HepG2 (cell line): ENCODE results near the gene TMEM240. TPM values are rescaled to one million over a fixed set of nuclear protein-coding genes. Genes with fewer than 3 reads are reported as not detected.

Source experiments
- ARNTL ChIP-seq: sonication (generic); formaldehyde crosslinking; IDR thresholded peaks from 2 replicates; pipeline ENCODE4 v1.4.0; 2020; ENCODE audit warnings: mild to moderate bottlenecking, missing genetic modification reagents
- ATF1 ChIP-seq: IDR thresholded peaks from 2 replicates; pipeline ENCODE4 v1.6.1; 2016; ENCODE audit warnings: mild to moderate bottlenecking, control low read depth
- CCDC6 ChIP-seq: sonication (generic); formaldehyde crosslinking; IDR thresholded peaks from 2 replicates; pipeline ENCODE4 v1.8.1; 2022; ENCODE audit warnings: mild to moderate bottlenecking, missing genetic modification reagents, moderate library complexity
- HNRNPH1 ChIP-seq: fragments of 200-400 bp; formaldehyde crosslinking; optimal IDR thresholded peaks from 2 replicates; pipeline ENCODE3; 2017; ENCODE audit warnings: mild to moderate bottlenecking, low read depth, low read length
- MED13 ChIP-seq: sonication (generic); formaldehyde crosslinking; IDR thresholded peaks from 2 replicates; pipeline ENCODE4 v1.5.0; 2020; ENCODE audit warnings: missing genetic modification reagents
- RFXAP ChIP-seq: sonication (generic); formaldehyde crosslinking; IDR thresholded peaks from 2 replicates; pipeline ENCODE4 v1.4.0; 2020; ENCODE audit warnings: missing genetic modification reagents, borderline replicate concordance
- SCMH1 ChIP-seq: sonication (generic); formaldehyde crosslinking; IDR thresholded peaks from 2 replicates; pipeline ENCODE4 v1.9.0; 2021; ENCODE audit warnings: missing genetic modification reagents, mild to moderate bottlenecking, borderline replicate concordance
- SNAPC2 ChIP-seq: sonication (generic); formaldehyde crosslinking; IDR thresholded peaks from 2 replicates; pipeline ENCODE4 v1.8.1; 2022; ENCODE audit warnings: mild to moderate bottlenecking, missing genetic modification reagents
- SUZ12 ChIP-seq: fragments of 150-350 bp; IDR thresholded peaks from 2 replicates; pipeline ENCODE4 v1.6.1; 2014; ENCODE audit warnings: low read depth, low read length
- TOPORS ChIP-seq: sonication (generic); formaldehyde crosslinking; IDR thresholded peaks from 2 replicates; pipeline ENCODE4 v1.8.0; 2023; ENCODE audit warnings: mild to moderate bottlenecking, missing genetic modification reagents
- ZC3H4 ChIP-seq: sonication (generic); formaldehyde crosslinking; IDR thresholded peaks from 2 replicates; pipeline ENCODE4 v1.4.0; 2020; ENCODE audit warnings: missing genetic modification reagents, borderline replicate concordance
- ZFP91 ChIP-seq: sonication (generic); formaldehyde crosslinking; IDR thresholded peaks from 2 replicates; pipeline ENCODE4 v1.9.0; 2022; ENCODE audit warnings: missing genetic modification reagents, mild to moderate bottlenecking, borderline replicate concordance
- ZMYM2 ChIP-seq: sonication (generic); formaldehyde crosslinking; IDR thresholded peaks from 2 replicates; pipeline ENCODE4 v1.8.0; 2022; ENCODE audit warnings: mild to moderate bottlenecking, missing genetic modification reagents
- ZNF24 ChIP-seq: fragments of 450-650 bp; IDR thresholded peaks from 2 replicates; pipeline ENCODE4 v1.6.1; 2017; ENCODE audit warnings: antibody characterized with exemption, mild to moderate bottlenecking
- ZNF256 ChIP-seq: sonication (generic); formaldehyde crosslinking; conservative IDR thresholded peaks from 2 replicates; pipeline ENCODE4 v1.4.0; 2020; ENCODE audit warnings: missing genetic modification reagents
- ZNF44 ChIP-seq: sonication (generic); formaldehyde crosslinking; IDR thresholded peaks from 2 replicates; pipeline ENCODE4 v1.5.1; 2020; ENCODE audit warnings: mild to moderate bottlenecking, missing genetic modification reagents
- ZNF549 ChIP-seq: sonication (generic); formaldehyde crosslinking; IDR thresholded peaks from 2 replicates; pipeline ENCODE4 v1.5.0; 2020; ENCODE audit warnings: missing genetic modification reagents
- ZNF660 ChIP-seq: sonication (generic); formaldehyde crosslinking; IDR thresholded peaks from 2 replicates; pipeline ENCODE4 v1.5.1; 2020; ENCODE audit warnings: mild to moderate bottlenecking, low read depth, missing genetic modification reagents, borderline replicate concordance
- ZNF75D ChIP-seq: sonication (generic); formaldehyde crosslinking; IDR thresholded peaks from 2 replicates; pipeline ENCODE4 v1.8.1; 2023; ENCODE audit warnings: missing genetic modification reagents, mild to moderate bottlenecking, borderline replicate concordance
- ZNF775 ChIP-seq: sonication (generic); formaldehyde crosslinking; IDR thresholded peaks from 2 replicates; pipeline ENCODE4 v1.4.0; 2020; ENCODE audit warnings: missing genetic modification reagents, mild to moderate bottlenecking, moderate library complexity, borderline replicate concordance
- ZNF781 ChIP-seq: sonication (generic); formaldehyde crosslinking; IDR thresholded peaks from 2 replicates; pipeline ENCODE4 v1.5.1; 2020; ENCODE audit warnings: borderline replicate concordance, mild to moderate bottlenecking, missing genetic modification reagents; ENCODE audit errors: not compliant biosample characterization
- ZNF782 ChIP-seq: sonication (generic); formaldehyde crosslinking; IDR thresholded peaks from 2 replicates; pipeline ENCODE4 v1.4.0; 2020; ENCODE audit warnings: missing genetic modification reagents, mild to moderate bottlenecking, borderline replicate concordance
- polyA plus RNA-seq, 8 experiments: library from polyadenylated mRNA; depleted of rRNA in 3 of 8; stranded (reverse) in 7 of 8; unstranded in 1 of 8; fragments of >200 nt; fragmentation: Illumina TruSeq in 4 of 8; extraction: Trizol in 4 of 8; gene quantifications; 2 replicates each; pipeline versions ENCODE4 v1.2.1 to v1.2.3, GENCODE V29; 2011 to 2016; ENCODE audit warnings: low read depth in 4 of 8, missing spikeins in 1 of 8, mixed read lengths in 1 of 8; ENCODE audit not compliant: insufficient read depth in 1 of 8
- total RNA-seq, 5 experiments: library from RNA; depleted of rRNA; stranded (reverse); fragments of >200 nt; fragmentation: Illumina TruSeq; extraction: Trizol; gene quantifications; 2 replicates each; pipeline ENCODE4 v1.2.3, GENCODE V29; 2016; ENCODE audit warnings: low read depth in 1 of 5
- TF ChIP-seq, protein P1 (sequence below): sonication (generic); formaldehyde crosslinking; IDR thresholded peaks from 2 replicates; pipeline ENCODE4 v1.8.1; 2023; ENCODE audit warnings: missing genetic modification reagents, inconsistent platforms, borderline replicate concordance
- TF ChIP-seq, protein P2 (sequence below): sonication (generic); formaldehyde crosslinking; IDR thresholded peaks from 2 replicates; pipeline ENCODE4 v1.5.0; 2020; ENCODE audit warnings: missing genetic modification reagents
- TF ChIP-seq, protein P3 (sequence below): sonication (generic); formaldehyde crosslinking; IDR thresholded peaks from 2 replicates; pipeline ENCODE4 v1.4.0; 2020; ENCODE audit warnings: missing genetic modification reagents

TMEM240 gene
- total and polyA plus RNA-seq, 2 of the 13 experiments (the other 11 are each of a cell fraction or from before 2014, with no cell fraction given) = 0.17 TPM; not detected in 1

- TF ChIP-seq ZFP91 (CRISPR knock-in tag) (peak; percentile 21; the same call in 1 of the 2 replicates), ZNF660 (no peak), ZNF24 (no peak), ZNF549 (CRISPR knock-in tag) (no peak), ATF1 (CRISPR knock-in tag) (no peak), ARNTL (0 out of 2 replicates have a peak, but pooled peaks have one; percentile 28), ZNF775 (CRISPR knock-in tag) (no peak), ZNF256 (no peak), ZNF75D (no peak), HNRNPH1 (no peak), SUZ12 (no peak), ZNF44 (no peak), SNAPC2 (CRISPR knock-in tag) (no peak), SCMH1 (CRISPR knock-in tag) (no peak), CCDC6 (0 out of 2 replicates have a peak, but pooled peaks have one; percentile 1), TOPORS (no peak), RFXAP (CRISPR knock-in tag) (no peak), ZMYM2 (no peak), MED13 (CRISPR knock-in tag) (no peak), ZC3H4 (CRISPR knock-in tag) (no peak), ZNF781 (no peak), ZNF782 (CRISPR knock-in tag) (peak; percentile 77)
- TF ChIP-seq, protein P1, sequence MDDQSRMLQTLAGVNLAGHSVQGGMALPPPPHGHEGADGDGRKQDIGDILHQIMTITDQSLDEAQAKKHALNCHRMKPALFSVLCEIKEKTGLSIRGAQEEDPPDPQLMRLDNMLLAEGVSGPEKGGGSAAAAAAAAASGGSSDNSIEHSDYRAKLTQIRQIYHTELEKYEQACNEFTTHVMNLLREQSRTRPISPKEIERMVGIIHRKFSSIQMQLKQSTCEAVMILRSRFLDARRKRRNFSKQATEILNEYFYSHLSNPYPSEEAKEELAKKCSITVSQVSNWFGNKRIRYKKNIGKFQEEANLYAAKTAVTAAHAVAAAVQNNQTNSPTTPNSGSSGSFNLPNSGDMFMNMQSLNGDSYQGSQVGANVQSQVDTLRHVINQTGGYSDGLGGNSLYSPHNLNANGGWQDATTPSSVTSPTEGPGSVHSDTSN (CRISPR knock-in tag) = peak; percentile 16; the same call in 1 of the 2 replicates
- TF ChIP-seq, protein P2, sequence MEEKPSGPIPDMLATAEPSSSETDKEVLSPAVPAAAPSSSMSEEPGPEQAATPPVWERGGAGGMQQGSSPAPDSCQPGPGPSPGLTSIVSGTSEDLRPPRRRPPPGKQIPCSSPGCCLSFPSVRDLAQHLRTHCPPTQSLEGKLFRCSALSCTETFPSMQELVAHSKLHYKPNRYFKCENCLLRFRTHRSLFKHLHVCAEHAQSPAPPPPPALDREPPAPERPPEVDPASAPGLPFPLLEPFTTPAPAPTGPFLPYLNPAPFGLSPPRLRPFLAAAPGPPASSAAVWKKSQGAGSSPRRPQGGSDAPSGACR = no peak
- TF ChIP-seq, protein P3, sequence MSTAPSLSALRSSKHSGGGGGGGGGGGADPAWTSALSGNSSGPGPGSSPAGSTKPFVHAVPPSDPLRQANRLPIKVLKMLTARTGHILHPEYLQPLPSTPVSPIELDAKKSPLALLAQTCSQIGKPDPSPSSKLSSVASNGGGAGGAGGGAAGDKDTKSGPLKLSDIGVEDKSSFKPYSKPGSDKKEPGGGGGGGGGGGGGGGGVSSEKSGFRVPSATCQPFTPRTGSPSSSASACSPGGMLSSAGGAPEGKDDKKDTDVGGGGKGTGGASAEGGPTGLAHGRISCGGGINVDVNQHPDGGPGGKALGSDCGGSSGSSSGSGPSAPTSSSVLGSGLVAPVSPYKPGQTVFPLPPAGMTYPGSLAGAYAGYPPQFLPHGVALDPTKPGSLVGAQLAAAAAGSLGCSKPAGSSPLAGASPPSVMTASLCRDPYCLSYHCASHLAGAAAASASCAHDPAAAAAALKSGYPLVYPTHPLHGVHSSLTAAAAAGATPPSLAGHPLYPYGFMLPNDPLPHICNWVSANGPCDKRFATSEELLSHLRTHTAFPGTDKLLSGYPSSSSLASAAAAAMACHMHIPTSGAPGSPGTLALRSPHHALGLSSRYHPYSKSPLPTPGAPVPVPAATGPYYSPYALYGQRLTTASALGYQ (CRISPR knock-in tag) = no peak
These were observed 33.7 kb upstream of the TMEM240 start (continued) for GRCh38 chr1:1573843-1574720.
